Measurements from ENCODE around the gene SUPT6H.
A peak's percentile ranks its signal among the peaks of the same experiment; 100 is the strongest.

Gene SUPT6H

DNA sequence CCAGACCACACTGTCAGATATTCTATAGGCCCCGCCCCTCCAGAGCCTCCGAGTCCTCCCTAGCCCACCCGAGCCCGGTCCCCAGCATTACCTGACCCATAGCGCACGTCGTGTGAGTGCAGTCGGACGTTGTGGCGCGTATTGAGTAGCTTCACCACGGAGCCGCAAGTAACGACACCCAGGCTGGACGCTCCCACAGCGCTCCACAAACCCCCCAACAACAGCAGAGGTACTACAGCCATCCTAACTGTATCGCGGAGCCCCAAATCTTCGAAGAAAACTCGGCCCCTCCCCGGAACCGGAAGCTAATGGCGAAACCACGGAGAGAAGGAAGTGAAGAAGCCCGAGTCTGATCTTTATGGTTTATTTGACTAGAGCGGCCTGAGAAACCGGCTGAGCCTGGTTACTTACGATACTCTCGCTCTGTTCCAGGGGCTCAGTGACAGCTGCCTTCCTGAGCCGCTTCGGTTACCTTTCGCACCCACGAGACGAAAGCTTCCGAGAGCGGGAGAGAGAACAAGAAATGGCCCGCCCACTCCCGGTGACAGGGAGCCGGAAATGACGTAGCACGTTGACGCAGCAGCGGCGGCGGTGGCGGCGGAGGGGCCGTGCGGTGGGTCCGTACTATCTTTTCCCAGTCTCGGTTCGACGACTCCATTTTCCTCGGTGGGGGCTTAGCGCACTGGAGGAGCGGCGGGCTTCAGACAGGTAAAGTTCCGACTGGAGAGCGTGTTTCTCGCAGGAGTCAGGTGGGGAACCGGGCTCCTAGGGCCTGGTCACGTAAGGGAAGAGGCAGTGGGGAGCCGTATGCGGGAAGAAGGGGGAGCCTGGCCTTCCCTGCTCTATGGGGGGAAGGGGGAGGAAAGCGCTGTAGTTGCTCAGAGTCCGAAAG lies at the start of gene SUPT6H, which contains the start of gene SDF2:
SUPT6H (plus strand) TSS at position 571 of the 892 bp plus-strand sequence. CDS start 11,197 bp downstream, outside the sequence.
SDF2 (minus strand) TSS at position 272 of the 892 bp plus-strand sequence; CDS start at position 242, 30 bp downstream.
- H3K27ac ChIP-seq, result peak within 1 kb of the TSS; percentile 91
- TF ChIP-seq, protein P1, sequence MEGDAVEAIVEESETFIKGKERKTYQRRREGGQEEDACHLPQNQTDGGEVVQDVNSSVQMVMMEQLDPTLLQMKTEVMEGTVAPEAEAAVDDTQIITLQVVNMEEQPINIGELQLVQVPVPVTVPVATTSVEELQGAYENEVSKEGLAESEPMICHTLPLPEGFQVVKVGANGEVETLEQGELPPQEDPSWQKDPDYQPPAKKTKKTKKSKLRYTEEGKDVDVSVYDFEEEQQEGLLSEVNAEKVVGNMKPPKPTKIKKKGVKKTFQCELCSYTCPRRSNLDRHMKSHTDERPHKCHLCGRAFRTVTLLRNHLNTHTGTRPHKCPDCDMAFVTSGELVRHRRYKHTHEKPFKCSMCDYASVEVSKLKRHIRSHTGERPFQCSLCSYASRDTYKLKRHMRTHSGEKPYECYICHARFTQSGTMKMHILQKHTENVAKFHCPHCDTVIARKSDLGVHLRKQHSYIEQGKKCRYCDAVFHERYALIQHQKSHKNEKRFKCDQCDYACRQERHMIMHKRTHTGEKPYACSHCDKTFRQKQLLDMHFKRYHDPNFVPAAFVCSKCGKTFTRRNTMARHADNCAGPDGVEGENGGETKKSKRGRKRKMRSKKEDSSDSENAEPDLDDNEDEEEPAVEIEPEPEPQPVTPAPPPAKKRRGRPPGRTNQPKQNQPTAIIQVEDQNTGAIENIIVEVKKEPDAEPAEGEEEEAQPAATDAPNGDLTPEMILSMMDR (IDR thresholded peaks at IDR 0.05), result no peak
- TF ChIP-seq ZFX (IDR thresholded peaks at IDR 0.05; ENCODE audit: borderline replicate concordance), result no peak

DNA sequence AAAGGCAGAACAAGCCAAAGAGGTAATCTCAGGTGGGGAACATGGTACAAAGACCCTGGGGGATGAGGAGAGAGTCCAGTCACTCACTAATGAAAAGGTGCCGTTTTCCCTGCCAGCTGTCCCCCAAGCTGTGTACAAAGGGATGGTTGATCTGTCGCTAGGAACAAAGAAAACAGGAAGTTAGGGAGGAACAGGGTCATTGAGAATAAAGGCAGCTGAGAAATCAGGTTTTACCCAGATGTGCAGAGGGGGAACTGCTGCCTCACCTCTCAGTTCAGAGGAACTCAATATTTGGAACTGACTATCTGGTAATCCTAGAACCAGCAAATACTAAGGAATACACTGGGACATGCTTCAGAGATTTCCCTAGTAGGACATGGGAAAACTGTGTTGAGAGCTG lies 49.5 kb upstream of the SUPT6H start:
- H3K27ac ChIP-seq, result no peak overlapping the region
- TF ChIP-seq, protein P1 (IDR thresholded peaks at IDR 0.05), result no peak
- TF ChIP-seq ZFX (IDR thresholded peaks at IDR 0.05; ENCODE audit: borderline replicate concordance), result no peak

DNA sequence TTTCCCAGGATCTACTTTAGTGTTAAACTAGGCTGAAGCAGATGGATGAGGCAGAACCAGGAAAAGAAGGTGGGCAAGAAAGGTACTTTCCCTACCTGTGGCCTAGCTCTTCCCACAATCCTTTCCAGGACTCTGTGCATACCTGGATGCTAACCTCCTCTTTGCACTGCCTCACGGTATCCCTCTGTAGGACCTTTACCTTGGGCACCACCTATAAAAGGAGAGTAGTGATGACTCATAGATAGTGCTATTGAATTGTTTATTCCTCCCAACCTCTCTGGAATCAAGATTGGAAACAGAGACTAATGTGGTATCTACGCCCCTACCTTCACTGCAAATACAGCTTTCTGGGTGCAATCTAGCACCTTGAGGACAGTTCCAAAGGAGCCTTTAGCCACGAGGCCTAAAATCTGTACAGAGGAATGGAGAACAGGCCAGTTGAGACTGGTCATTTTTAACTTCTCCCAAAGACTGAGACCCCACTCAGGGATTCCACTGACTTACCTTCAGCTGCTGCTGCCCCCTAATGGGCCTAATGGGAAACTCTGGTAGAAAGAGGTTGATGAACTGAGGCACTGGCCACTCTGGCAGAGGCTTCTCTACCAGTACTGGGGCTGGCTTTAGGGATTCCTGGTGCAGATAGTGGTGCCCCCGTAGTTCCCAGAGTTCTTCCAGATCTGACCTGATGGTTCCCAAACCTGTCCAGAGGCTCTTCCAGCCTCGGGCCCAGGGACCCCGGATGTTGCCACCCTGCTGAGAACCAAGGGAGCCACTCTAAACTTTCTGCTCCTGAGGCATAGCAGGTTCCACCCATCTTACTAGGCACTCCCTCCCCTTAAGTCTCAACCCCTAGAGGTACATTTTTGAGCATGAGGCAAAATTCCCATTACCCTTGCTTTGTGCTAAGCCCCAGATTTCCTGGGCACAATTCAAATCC lies 48.8 kb upstream of the SUPT6H start:
- H3K27ac ChIP-seq, result no peak overlapping the region
- no peak for TF ChIP-seq ZFX (IDR thresholded peaks at IDR 0.05; ENCODE audit: borderline replicate concordance)
- TF ChIP-seq, protein P1 (IDR thresholded peaks at IDR 0.05), result peak; percentile 79

DNA sequence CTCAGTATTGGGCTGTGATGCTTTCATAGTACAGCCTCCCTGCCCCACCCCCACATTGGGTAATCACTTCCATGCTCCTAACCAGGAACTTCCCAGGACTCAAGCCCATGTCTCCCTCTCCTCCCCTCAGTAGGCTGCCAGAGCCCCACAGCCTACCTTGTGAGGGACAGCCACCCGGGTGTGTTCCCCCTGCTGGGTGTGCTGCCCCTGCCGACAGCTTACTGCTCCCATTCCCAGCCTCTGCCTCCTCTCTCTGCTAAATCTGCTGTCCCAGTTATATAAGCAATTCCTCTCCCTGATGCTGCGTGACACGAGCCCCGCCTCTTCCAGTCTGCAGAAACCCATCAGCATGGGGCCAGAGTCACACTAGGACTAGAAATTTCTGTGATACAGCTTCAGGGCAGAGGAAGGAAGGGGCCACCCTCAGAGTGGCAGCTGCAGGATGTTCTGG lies 48.0 kb upstream of the SUPT6H start, which contains the start of gene RSKR:
RSKR (minus strand) TSS at position 255 of the 451 bp plus-strand sequence; CDS start at position 231, 24 bp downstream.
- TF ChIP-seq, protein P1 (IDR thresholded peaks at IDR 0.05), result no peak
- no peak for TF ChIP-seq ZFX (IDR thresholded peaks at IDR 0.05; ENCODE audit: borderline replicate concordance)
- H3K27ac ChIP-seq, result no peak within 1 kb of the TSS

DNA sequence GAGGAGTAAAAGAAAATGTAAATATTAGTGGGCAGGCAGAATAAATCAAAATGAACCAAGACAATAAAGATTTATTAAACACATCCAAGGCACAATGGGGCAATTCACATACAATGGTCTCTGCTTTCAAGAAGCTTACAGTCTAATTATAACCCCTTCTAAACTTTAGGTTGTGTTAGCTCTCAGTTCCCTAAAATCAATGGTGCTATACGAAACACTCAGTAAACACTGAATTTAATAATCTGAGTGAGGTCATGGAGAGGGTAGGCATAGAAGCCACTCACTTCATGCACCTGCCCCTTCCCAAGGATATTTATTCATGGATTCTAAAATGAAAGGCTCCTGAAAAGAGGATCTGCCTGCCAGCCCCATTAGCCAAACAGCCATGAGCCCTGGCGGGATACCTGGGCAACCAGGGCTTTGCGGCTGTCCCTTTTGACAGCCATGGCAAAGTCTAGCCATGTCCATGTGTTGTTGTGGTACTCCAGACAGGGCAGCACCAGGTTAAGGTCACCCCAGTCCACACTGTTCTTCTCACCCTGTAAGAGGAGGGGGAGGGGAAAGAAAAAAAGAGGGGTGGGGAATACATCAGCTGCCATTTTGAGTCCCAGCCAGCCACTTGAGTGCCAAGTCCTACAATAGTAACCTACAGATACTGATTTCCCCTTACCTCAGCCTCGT lies 46.6 kb upstream of the SUPT6H start:
- TF ChIP-seq ZFX (IDR thresholded peaks at IDR 0.05; ENCODE audit: borderline replicate concordance), result no peak
- TF ChIP-seq, protein P1 (IDR thresholded peaks at IDR 0.05), result no peak
- no peak overlapping the region for H3K27ac ChIP-seq

DNA sequence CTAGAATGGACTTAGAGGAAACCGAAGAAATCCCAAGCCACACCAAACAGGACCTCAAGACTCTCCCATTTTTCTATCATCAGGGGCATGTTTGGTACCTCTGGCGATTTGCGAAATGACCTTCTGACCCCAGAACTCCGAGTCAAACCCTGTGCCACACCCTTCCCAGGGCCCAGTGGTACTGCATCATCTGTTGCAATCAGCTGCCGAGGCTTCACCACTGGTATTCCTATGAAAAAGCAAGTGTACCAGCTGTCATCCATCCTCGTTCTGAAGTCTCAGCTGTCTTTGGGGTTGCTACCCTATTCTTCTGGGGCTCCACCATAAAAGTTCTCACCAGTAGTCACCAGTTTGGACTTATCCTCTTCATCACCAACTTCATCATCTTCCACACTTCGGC lies 45.7 kb upstream of the SUPT6H start:
- H3K27ac ChIP-seq, result no peak overlapping the region
- TF ChIP-seq, protein P1 (IDR thresholded peaks at IDR 0.05), result no peak
- TF ChIP-seq ZFX (IDR thresholded peaks at IDR 0.05; ENCODE audit: borderline replicate concordance), result no peak

All from 22Rv1 (cell line).